HCT116 (cell line): ENCODE data around the gene CSN2. TPM values are rescaled to one million over a fixed set of nuclear protein-coding genes. Genes with fewer than 3 reads are reported as not detected.

Experiments
- ATAC-seq: fragments of 200-7000 bp; cut with Tn5 transposase; 2 replicates; pipeline ENCODE4 v1.9.1; 2020; ENCODE audit warnings: mild to moderate bottlenecking, moderate library complexity
- BruUV-seq: library from RNA; stranded (reverse); fragments of 400-500 nt; replicated peaks from 2 replicates; lab custom pipeline; 2021; lab: Mats Ljungman, UMichigan
- CTCF ChIA-PET: fragments of 300-600 bp; sonication (Branson Sonifier 250); formaldehyde crosslinking; loops from one replicate; lab custom pipeline; 2021; ENCODE audit warnings: antibody characterized with exemption; lab: Charles Lee
- POLR2A ChIA-PET: fragments of 300-600, 350-600 bp; sonication (Branson Sonifier 250); formaldehyde crosslinking; loops from one replicate; lab custom pipeline; 2021; ENCODE audit warnings: antibody characterized with exemption; lab: Charles Lee
- RAD21 ChIA-PET, 2 experiments: fragments of 300-600 bp; sonication (Branson Sonifier 250); formaldehyde crosslinking; loops; one replicate each; lab custom pipeline; 2023; ENCODE audit warnings: low total read pairs in 2 of 2; ENCODE audit not compliant: uncharacterized antibody in 2 of 2, unreplicated experiment in 2 of 2, low non-redundant PET in 1 of 2; lab: Charles Lee
- DNase-seq: peaks from one replicate; pipeline ENCODE4 v3.0.0-alpha.2; 2010; ENCODE audit warnings: low read depth, low spot score
- H2AFZ ChIP-seq: fragments of 200-600 bp; shearing (Covaris generic), sonication (generic); 2 replicates; pipeline ENCODE4 v1.6.1; 2017; ENCODE audit warnings: low read depth, mixed run types, mixed read lengths, antibody characterized with exemption, low read length; ENCODE audit not compliant: poor library complexity, severe bottlenecking
- H3K27ac ChIP-seq: 2 replicates; pipeline ENCODE4 v1.5.1; 2012; ENCODE audit warnings: low read depth, low read length
- H3K27me3 ChIP-seq: fragments of 200-600 bp; sonication (generic); 2 replicates; pipeline ENCODE4 v1.6.1; 2016; ENCODE audit warnings: mixed run types, low read length, mixed read lengths; ENCODE audit not compliant: insufficient read depth
- H3K36me3 ChIP-seq, 2 experiments: fragments of 200-500 bp in 1 of 2; fragments of 200-600 bp in 1 of 2; sonication (Bioruptor generic) in 1 of 2; sonication (generic) in 1 of 2; 2 replicates each; pipeline versions ENCODE4 v1.5.1 to v1.6.1; 2014 to 2016; ENCODE audit warnings: low read length in 2 of 2, inconsistent platforms in 1 of 2, mixed read lengths in 1 of 2, mixed run types in 1 of 2; ENCODE audit not compliant: insufficient read depth in 2 of 2, control insufficient read depth in 1 of 2
- H3K4me1 ChIP-seq, 2 experiments: fragments of 200-600 bp in 1 of 2; sonication (generic) in 1 of 2; 2 replicates each; pipeline versions ENCODE4 v1.5.1 to v1.6.1; 2012 to 2017; ENCODE audit warnings: low read length in 2 of 2, inconsistent platforms in 1 of 2, mild to moderate bottlenecking in 1 of 2, mixed read lengths in 1 of 2, mixed run types in 1 of 2, moderate library complexity in 1 of 2; ENCODE audit not compliant: insufficient read depth in 2 of 2, control insufficient read depth in 1 of 2
- H3K4me2 ChIP-seq: fragments of 200-600 bp; sonication (generic); 2 replicates; pipeline ENCODE4 v1.6.1; 2017; ENCODE audit warnings: mixed run types, low read length, mixed read lengths
- H3K4me3 ChIP-seq, 2 experiments: fragments of 200-600 bp in 1 of 2; sonication (generic) in 1 of 2; replicated peaks in 1 of 2; 2 replicates each; pipeline ENCODE4 v1.5.1; 2011 to 2016; ENCODE audit warnings: low read length in 2 of 2, control low read depth in 1 of 2, low read depth in 1 of 2, mild to moderate bottlenecking in 1 of 2, mixed read lengths in 1 of 2, mixed run types in 1 of 2
- H3K79me2 ChIP-seq: fragments of 200-600 bp; sonication (generic); 2 replicates; pipeline ENCODE4 v1.6.1; 2017; ENCODE audit warnings: mild to moderate bottlenecking, mixed run types, low read length, moderate library complexity, mixed read lengths; ENCODE audit not compliant: insufficient read depth
- H3K9ac ChIP-seq: fragments of 200-600 bp; sonication (generic); 2 replicates; pipeline ENCODE4 v1.6.1; 2016; ENCODE audit warnings: low read length, mixed read lengths
- H3K9me2 ChIP-seq: fragments of 200-600 bp; sonication (generic), shearing (Covaris generic); 2 replicates; pipeline ENCODE4 v1.6.1; 2017; ENCODE audit warnings: mixed run types, mild to moderate bottlenecking, moderate library complexity; ENCODE audit not compliant: insufficient read depth
- H3K9me3 ChIP-seq, 2 experiments: fragments of 200-500 bp in 1 of 2; fragments of 200-600 bp in 1 of 2; sonication (Bioruptor generic) in 1 of 2; sonication (generic) in 1 of 2; 2 replicates each; pipeline ENCODE4 v1.6.1; 2014 to 2017; ENCODE audit warnings: low read length in 2 of 2, mixed read lengths in 2 of 2, inconsistent platforms in 1 of 2, low read depth in 1 of 2, mild to moderate bottlenecking in 1 of 2, mixed run types in 1 of 2, moderate library complexity in 1 of 2; ENCODE audit not compliant: control insufficient read depth in 1 of 2, insufficient read depth in 1 of 2
- H4K20me1 ChIP-seq: fragments of 200-600 bp; sonication (generic), shearing (Covaris generic); 2 replicates; pipeline ENCODE4 v1.6.1; 2017; ENCODE audit warnings: mixed run types, mild to moderate bottlenecking, moderate library complexity; ENCODE audit not compliant: insufficient read depth
- CBX3 ChIP-seq: IDR thresholded peaks from 2 replicates; pipeline ENCODE4 v1.6.1; 2012; ENCODE audit warnings: low read depth
- CEBPB ChIP-seq: IDR thresholded peaks from 2 replicates; pipeline ENCODE4 v1.6.1; 2012; ENCODE audit warnings: low read depth
- CTCF ChIP-seq, 3 experiments: fragments of 200-600 bp in 1 of 3; sonication (generic) in 1 of 3; IDR thresholded peaks in 2 of 3; conservative IDR thresholded peaks in 1 of 3; 2 replicates each; pipeline ENCODE4 v1.5.1; 2012 to 2017; ENCODE audit warnings: low read depth in 2 of 3, low read length in 2 of 3, antibody characterized with exemption in 1 of 3, borderline replicate concordance in 1 of 3, control low read depth in 1 of 3, mild to moderate bottlenecking in 1 of 3, mixed read lengths in 1 of 3, mixed run types in 1 of 3, moderate library complexity in 1 of 3; ENCODE audit not compliant: insufficient read depth in 1 of 3
- EGR1 ChIP-seq: IDR thresholded peaks from 2 replicates; pipeline ENCODE4 v1.6.1; 2012; ENCODE audit warnings: low read depth
- ELF1 ChIP-seq: IDR thresholded peaks from 2 replicates; pipeline ENCODE4 v1.6.1; 2012; ENCODE audit warnings: low read depth, borderline replicate concordance
- EZH2 ChIP-seq: fragments of 200-600 bp; sonication (generic); IDR thresholded peaks from 2 replicates; pipeline ENCODE4 v1.6.1; 2017; ENCODE audit warnings: antibody characterized with exemption, mixed run types
- EZH2phosphoT487 ChIP-seq: fragments of 200-600 bp; IDR thresholded peaks from 2 replicates; pipeline ENCODE4 v1.6.1; 2018; ENCODE audit warnings: antibody characterized with exemption, borderline replicate concordance
- FOSL1 ChIP-seq: IDR thresholded peaks from 2 replicates; pipeline ENCODE4 v1.6.1; 2012; ENCODE audit warnings: low read depth
- JUND ChIP-seq: IDR thresholded peaks from 2 replicates; pipeline ENCODE4 v1.6.1; 2012
- MAX ChIP-seq: IDR thresholded peaks from 2 replicates; pipeline ENCODE4 v1.6.1; 2012
- POLR2A ChIP-seq: IDR thresholded peaks from 2 replicates; pipeline ENCODE4 v1.7.0; 2011; ENCODE audit warnings: borderline replicate concordance; ENCODE audit not compliant: insufficient read depth, insufficient read length; ENCODE audit errors: extremely low read depth
- RAD21 ChIP-seq: IDR thresholded peaks from 2 replicates; pipeline ENCODE4 v1.6.1; 2012; ENCODE audit warnings: low read depth, mild to moderate bottlenecking
- REST ChIP-seq: IDR thresholded peaks from 2 replicates; pipeline ENCODE4 v1.6.1; 2012; ENCODE audit warnings: low read depth
- SP1 ChIP-seq: IDR thresholded peaks from 2 replicates; pipeline ENCODE4 v1.6.1; 2012; ENCODE audit warnings: low read depth
- SRF ChIP-seq: IDR thresholded peaks from 2 replicates; pipeline ENCODE4 v1.6.1; 2012; ENCODE audit warnings: low read depth
- TCF7L2 ChIP-seq: IDR thresholded peaks from 2 replicates; pipeline ENCODE4 v1.7.0; 2011; ENCODE audit warnings: borderline replicate concordance, inconsistent platforms; ENCODE audit not compliant: insufficient read depth, insufficient read length; ENCODE audit errors: extremely low read depth
- YY1 ChIP-seq: IDR thresholded peaks from 2 replicates; pipeline ENCODE4 v1.6.1; 2011; ENCODE audit warnings: low read length, low read depth, moderate library complexity, mild to moderate bottlenecking; ENCODE audit not compliant: insufficient replicate concordance; ENCODE audit errors: extremely low read depth
- ZBTB33 ChIP-seq: IDR thresholded peaks from 2 replicates; pipeline ENCODE4 v1.6.1; 2011; ENCODE audit warnings: mild to moderate bottlenecking, low read length, moderate library complexity; ENCODE audit not compliant: insufficient replicate concordance; ENCODE audit errors: extremely low read depth
- ZFX ChIP-seq: fragments of 450-650 bp; IDR thresholded peaks from 2 replicates; pipeline ENCODE4 v1.6.1; 2017
- ZNF274 ChIP-seq: fragments of 200-500 bp; sonication (Bioruptor generic); IDR thresholded peaks from 2 replicates; pipeline ENCODE4 v1.6.1; 2014; ENCODE audit warnings: mild to moderate bottlenecking, low read depth, low read length, inconsistent platforms
- intact Hi-C: fragments of 100-400 bp; cut with micrococcal nuclease; formaldehyde crosslinking; loops from 2 replicates; pipeline ENCODE4 v1.10.0; 2022
- total RNA-seq: library from RNA; stranded (reverse); gene quantifications from one replicate; pipeline ENCODE4 v1.2.1, GENCODE V29; 2021; ENCODE audit not compliant: unreplicated experiment

CSN2 gene
- total RNA-seq, 1 experiment from 2014 or later = not detected

- H2AFZ ChIP-seq = no peak overlapping the region
- intact Hi-C loops = no loop called here
- no peaks in the 10 kb centered on the region for H4K20me1 ChIP-seq
- H3K4me3 ChIP-seq = no peak overlapping the region
- TF ChIP-seq ZBTB33 (no peak), ZFX (no peak), TCF7L2 (no peak), CBX3 (no peak), EZH2phosphoT487 (no peak), SP1 (no peak), REST (no peak), CEBPB (no peak), ZNF274 (no peak), JUND (no peak), MAX (no peak), FOSL1 (no peak), SRF (no peak), POLR2A (no peak), ELF1 (no peak), YY1 (no peak), EZH2 (no peak), CTCF (IDR thresholded peaks at IDR 0.05 in 2 of 3, conservative IDR thresholded peaks at IDR 0.05 in 1 of 3; ENCODE audit: borderline replicate concordance in 1 of 3, insufficient read depth in 1 of 3, low read depth in 2 of 3, low read length in 2 of 3) (no peak), EGR1 (no peak), RAD21 (no peak)
- TF ChIP-seq, all 23 proteins: peak for 0
- Histone ChIP-seq H3K4me2 (no peak overlapping the region), H3K9ac (no peak overlapping the region), H3K27ac (no peak overlapping the region), H3K9me2 (no peaks in the 10 kb centered on the region), H3K4me1 (no peaks in the 10 kb centered on the region), H3K27me3 (no peaks in the 10 kb centered on the region), H3K36me3 (no peaks in the 10 kb centered on the region), H3K9me3 (no peaks in the 10 kb centered on the region), H3K79me2 (no peaks in the 10 kb centered on the region)
- CTCF ChIA-PET = no interaction called here
- RAD21 ChIA-PET = no interaction called here
- POLR2A ChIA-PET = no interaction called here
- no TSS peak for BruUV-seq
- no peak for ATAC-seq
- no peak for DNase-seq
Measured at GRCh38 chr4:70000711-70001110, 35.2 kb upstream of the CSN2 start.
